MM.1S (cell line): ENCODE results near the gene EPB41L4B.

Experiments
- DNase-seq: peaks from one replicate; pipeline ENCODE4 v3.0.0-alpha.2; 2015
- H2AFZ ChIP-seq: fragments of 300-600 bp; sonication (generic); 2 replicates; pipeline ENCODE4 v1.6.0; 2016; ENCODE audit warnings: antibody characterized with exemption, low read length
- H3F3A ChIP-seq: fragments of 300-600 bp; sonication (generic); 2 replicates; pipeline ENCODE4 v1.6.1; 2016; ENCODE audit warnings: mild to moderate bottlenecking, antibody characterized with exemption, low read length, moderate library complexity, mixed read lengths; ENCODE audit not compliant: insufficient read depth
- H3K27ac ChIP-seq: fragments of 300-600 bp; sonication (generic); 2 replicates; pipeline ENCODE4 v1.5.1; 2016; ENCODE audit warnings: mild to moderate bottlenecking, low read length
- H3K27me3 ChIP-seq: fragments of 300-600 bp; sonication (generic); replicated peaks from 2 replicates; pipeline ENCODE4 v1.6.0; 2016; ENCODE audit warnings: low read length; ENCODE audit not compliant: insufficient read depth
- H3K36me3 ChIP-seq: fragments of 300-600 bp; sonication (generic); replicated peaks from 2 replicates; pipeline ENCODE4 v1.6.1; 2016; ENCODE audit warnings: mild to moderate bottlenecking, low read length, mixed read lengths; ENCODE audit not compliant: insufficient read depth
- H3K4me1 ChIP-seq: fragments of 300-600 bp; sonication (generic); 2 replicates; pipeline ENCODE4 v1.6.1; 2016; ENCODE audit warnings: low read length, mixed read lengths
- H3K4me2 ChIP-seq: fragments of 300-600 bp; sonication (generic); 2 replicates; pipeline ENCODE4 v1.6.0; 2016; ENCODE audit warnings: low read depth, low read length
- H3K4me3 ChIP-seq: fragments of 300-600 bp; sonication (generic); 2 replicates; pipeline ENCODE4 v1.5.1; 2016; ENCODE audit warnings: low read length, mixed read lengths
- H3K79me2 ChIP-seq: fragments of 300-600 bp; sonication (generic); 2 replicates; pipeline ENCODE4 v1.6.1; 2016; ENCODE audit warnings: mixed run types, low read length, mixed read lengths
- H3K9ac ChIP-seq: fragments of 300-600 bp; sonication (generic); 2 replicates; pipeline ENCODE4 v1.6.1; 2016; ENCODE audit warnings: low read length, mixed read lengths
- H3K9me2 ChIP-seq: fragments of 300-600 bp; sonication (generic); replicated peaks from 2 replicates; pipeline ENCODE4 v1.6.1; 2016; ENCODE audit warnings: mild to moderate bottlenecking, low read length, mixed read lengths; ENCODE audit not compliant: insufficient read depth
- H3K9me3 ChIP-seq: fragments of 300-600 bp; sonication (generic); replicated peaks from 2 replicates; pipeline ENCODE4 v1.6.1; 2016; ENCODE audit warnings: mild to moderate bottlenecking, low read length, mixed read lengths; ENCODE audit not compliant: insufficient read depth
- H4K20me1 ChIP-seq: fragments of 300-600 bp; sonication (generic); 2 replicates; pipeline ENCODE4 v1.6.1; 2016; ENCODE audit warnings: mild to moderate bottlenecking, low read length, moderate library complexity, mixed read lengths; ENCODE audit not compliant: insufficient read depth
- CTCF ChIP-seq: fragments of 300-600 bp; sonication (generic); IDR thresholded peaks from 2 replicates; pipeline ENCODE4 v1.5.1; 2016; ENCODE audit warnings: antibody characterized with exemption, low read length, mixed read lengths
- EZH2 ChIP-seq: fragments of 300-600 bp; sonication (generic); optimal IDR thresholded peaks from 2 replicates; pipeline ENCODE3; 2017; ENCODE audit warnings: low read depth, mild to moderate bottlenecking, antibody characterized with exemption, low read length, mixed read lengths
- EZH2phosphoT487 ChIP-seq: fragments of 300-600 bp; sonication (generic); IDR thresholded peaks from 2 replicates; pipeline ENCODE4 v1.6.1; 2018; ENCODE audit warnings: antibody characterized with exemption, low read length

Gene EPB41L4B

GRCh38 chr9:109346904-109347303 lies 26.0 kb upstream of the EPB41L4B start:
- no peaks in the 10 kb centered on the region for H3K27me3 ChIP-seq
- no peaks in the 10 kb centered on the region for H3K36me3 ChIP-seq
- no peak overlapping the region for H3K4me2 ChIP-seq
- no peaks in the 10 kb centered on the region for H3K9me2 ChIP-seq
- no peak overlapping the region for H2AFZ ChIP-seq
- no peak overlapping the region for H3K9ac ChIP-seq
- H3K9me3 ChIP-seq, result no peaks in the 10 kb centered on the region
- DNase-seq, result no peak
- no peaks in the 10 kb centered on the region for H3F3A ChIP-seq
- no peaks in the 10 kb centered on the region for H4K20me1 ChIP-seq
- no peak for TF ChIP-seq CTCF
- TF ChIP-seq EZH2phosphoT487, result no peak
- H3K27ac ChIP-seq, result no peak overlapping the region
- no peaks in the 10 kb centered on the region for H3K4me1 ChIP-seq
- no peak overlapping the region for H3K4me3 ChIP-seq
- H3K79me2 ChIP-seq, result no peaks in the 10 kb centered on the region

GRCh38 chr9:109344866-109345265 lies 24.0 kb upstream of the EPB41L4B start:
- no peaks in the 10 kb centered on the region for H3K9me3 ChIP-seq
- no peak overlapping the region for H2AFZ ChIP-seq
- no peak overlapping the region for H3K27ac ChIP-seq
- H3K27me3 ChIP-seq, result no peaks in the 10 kb centered on the region
- H4K20me1 ChIP-seq, result no peaks in the 10 kb centered on the region
- H3K4me1 ChIP-seq, result no peaks in the 10 kb centered on the region
- TF ChIP-seq EZH2phosphoT487 (no peak), EZH2 (no peak), CTCF (no peak)
- H3K9me2 ChIP-seq, result no peaks in the 10 kb centered on the region
- no peak for DNase-seq
- no peak overlapping the region for H3K4me2 ChIP-seq
- H3K9ac ChIP-seq, result no peak overlapping the region
- H3F3A ChIP-seq, result no peaks in the 10 kb centered on the region
- H3K4me3 ChIP-seq, result no peak overlapping the region
- no peaks in the 10 kb centered on the region for H3K36me3 ChIP-seq
- no peaks in the 10 kb centered on the region for H3K79me2 ChIP-seq

- Histone ChIP-seq H3F3A (no peaks in the 10 kb centered on the region), H3K27ac (no peak overlapping the region), H3K27me3 (no peaks in the 10 kb centered on the region), H2AFZ (no peak overlapping the region), H3K9me2 (no peaks in the 10 kb centered on the region), H3K4me1 (no peaks in the 10 kb centered on the region), H3K4me2 (no peak overlapping the region), H3K4me3 (no peak overlapping the region), H3K9me3 (no peaks in the 10 kb centered on the region), H3K79me2 (no peaks in the 10 kb centered on the region), H3K9ac (no peak overlapping the region), H4K20me1 (no peaks in the 10 kb centered on the region), H3K36me3 (no peaks in the 10 kb centered on the region)
- TF ChIP-seq EZH2 (no peak), EZH2phosphoT487 (no peak), CTCF (no peak)
- no peak for DNase-seq
These were observed 22.0 kb upstream of the EPB41L4B start for GRCh38 chr9:109342878-109343277.
